ENCODE measurements around the gene KRT35.
"Not testable (repeated sequence)": the region's sequence is repeated elsewhere in the genome, so short reads cannot be mapped to it uniquely, and the experiment has no call there.

KRT35 gene

GRCh38 chr17:41453066-41453465 lies 27.9 kb downstream of the KRT35 start:
- no peak for DNase-seq (ENCODE audit: low read depth in 2 of 2)

- DNase-seq (ENCODE audit: low read depth in 2 of 2): no peak
Measured at GRCh38 chr17:41452281-41452680, 28.7 kb downstream of the KRT35 start.

- DNase-seq (ENCODE audit: low read depth in 2 of 2): no peak
Measured at GRCh38 chr17:41451154-41451728, 29.7 kb downstream of the KRT35 start.

GRCh38 chr17:41449008-41449407 lies 31.9 kb downstream of the KRT35 start:
- DNase-seq (ENCODE audit: low read depth in 2 of 2): no peak

- DNase-seq (ENCODE audit: low read depth in 2 of 2): no peak
Measured at GRCh38 chr17:41448506-41448905, 32.4 kb downstream of the KRT35 start.

GRCh38 chr17:41446806-41447205 lies 34.1 kb downstream of the KRT35 start:
- DNase-seq (ENCODE audit: low read depth in 2 of 2): no peak

GRCh38 chr17:41444640-41445039 lies 36.3 kb downstream of the KRT35 start:
- no peak for DNase-seq (ENCODE audit: low read depth in 2 of 2)

- no peak for DNase-seq (ENCODE audit: low read depth in 2 of 2)
Measured at GRCh38 chr17:41444186-41444585, 36.8 kb downstream of the KRT35 start.

GRCh38 chr17:41442739-41443138 lies 38.2 kb downstream of the KRT35 start:
- DNase-seq (ENCODE audit: low read depth in 2 of 2): no peak

GRCh38 chr17:41440531-41441033 lies 40.4 kb downstream of the KRT35 start, which contains the start of gene KRT38:
KRT38 (minus strand) TSS chr17:41440983; CDS start chr17:41440921, 62 bp downstream.
- DNase-seq (ENCODE audit: low read depth in 2 of 2): no peak

- DNase-seq (ENCODE audit: low read depth in 2 of 2): no peak
Measured at GRCh38 chr17:41439375-41439774, 41.6 kb downstream of the KRT35 start.

GRCh38 chr17:41437769-41438168 lies 43.2 kb downstream of the KRT35 start:
- DNase-seq (ENCODE audit: low read depth in 2 of 2): no peak

- no peak for DNase-seq (ENCODE audit: low read depth in 2 of 2)
Measured at GRCh38 chr17:41437254-41437653, 43.7 kb downstream of the KRT35 start.

GRCh38 chr17:41434415-41434814 lies 46.5 kb downstream of the KRT35 start:
- no peak for DNase-seq (ENCODE audit: low read depth in 2 of 2)

GRCh38 chr17:41434005-41434404 lies 46.9 kb downstream of the KRT35 start:
- DNase-seq (ENCODE audit: low read depth in 2 of 2): no peak

- no peak for DNase-seq (ENCODE audit: low read depth in 2 of 2)
Measured at GRCh38 chr17:41433586-41433985, 47.4 kb downstream of the KRT35 start.

GRCh38 chr17:41430376-41430775 lies 50.6 kb downstream of the KRT35 start:
- DNase-seq (ENCODE audit: low read depth in 2 of 2): not testable (repeated sequence)

- DNase-seq (ENCODE audit: low read depth in 2 of 2): no peak
Measured at GRCh38 chr17:41429667-41430066, 51.3 kb downstream of the KRT35 start.

- DNase-seq (ENCODE audit: low read depth in 2 of 2): no peak
Measured at GRCh38 chr17:41428591-41429291, 52.2 kb downstream of the KRT35 start.
